HFFc6 (cell line): ENCODE data around the gene S100A3. TPM values are rescaled to one million over a fixed set of nuclear protein-coding genes. Genes with fewer than 3 reads are reported as not detected.

Experiments
- DNase-seq: peaks from one replicate; pipeline ENCODE4 v3.0.0-alpha.2; 2018
- H3K27ac Mint-ChIP-seq: 2 replicates; pipeline ENCODE4 v1.8.0; 2020; ENCODE audit warnings: mild to moderate bottlenecking, mixed read lengths
- H3K27me3 Mint-ChIP-seq: 2 replicates; pipeline ENCODE4 v1.8.0; 2021; ENCODE audit warnings: mild to moderate bottlenecking, moderate library complexity, mixed read lengths; ENCODE audit not compliant: insufficient read depth
- H3K36me3 Mint-ChIP-seq: 2 replicates; pipeline ENCODE4 v1.8.0; 2021; ENCODE audit warnings: low read depth, mixed read lengths
- H3K4me1 Mint-ChIP-seq: 2 replicates; pipeline ENCODE4 v1.8.0; 2020; ENCODE audit warnings: low read depth, mixed read lengths
- H3K4me3 Mint-ChIP-seq: 2 replicates; pipeline ENCODE4 v1.8.0; 2020; ENCODE audit warnings: mild to moderate bottlenecking, moderate library complexity, mixed read lengths
- H3K9me3 Mint-ChIP-seq: 2 replicates; pipeline ENCODE4 v1.8.0; 2020; ENCODE audit warnings: mild to moderate bottlenecking, mixed read lengths
- CTCF ChIP-seq: fragments of 200-600 bp; sonication (generic); IDR thresholded peaks from 2 replicates; pipeline ENCODE4 v1.5.0; 2021; ENCODE audit warnings: antibody characterized with exemption, mild to moderate bottlenecking
- total RNA-seq, 6 experiments: library from RNA; stranded (reverse); fragmentation: NEBNext Ultra II Directional; extraction: Animal tissue kit (Norgen Biotek cat#: 25700); gene quantifications; 2 replicates in 1 of 6; 3 replicates in 5 of 6; pipeline ENCODE4 v1.2.3, GENCODE V29; 2021

Gene S100A3
- total RNA-seq, 6 experiments from 2014 or later: 3.4 to 5.6 (median 5.1) TPM

- peaks cover 100% of the 10 kb centered on the region for H3K4me1 Mint-ChIP-seq
- H3K27ac Mint-ChIP-seq: peak within 1 kb of the TSS; percentile 95
- peak; percentile 21; the same call in 1 of the 2 replicates for TF ChIP-seq CTCF
- no peaks in the 10 kb centered on the region for H3K9me3 Mint-ChIP-seq
- H3K36me3 Mint-ChIP-seq: peaks cover 26% of the 10 kb centered on the region; the same call in 1 of the 2 replicates
- peaks cover 5% of the 10 kb centered on the region for H3K27me3 Mint-ChIP-seq
- H3K4me3 Mint-ChIP-seq: peak within 1 kb of the TSS; percentile 93
- DNase-seq: peak; percentile 89
These were observed 3.7 kb downstream of the S100A3 start, which contains the start of gene S100A4 for GRCh38 chr1:153545067-153546055. Gene S100A4, minus strand, starts transcription at chr1:153545806. Its CDS starts 1,012 bp downstream, at chr1:153544794.

- peak overlapping the region; percentile 93 for H3K4me3 Mint-ChIP-seq
- TF ChIP-seq CTCF: no peak
- no peak for DNase-seq
These were observed 4.5 kb downstream of the S100A3 start for GRCh38 chr1:153544453-153545066.

GRCh38 chr1:153543736-153544135, 5.3 kb downstream of the S100A3 start:
- H3K27me3 Mint-ChIP-seq: peaks cover 4% of the 10 kb centered on the region
- peak overlapping the region; percentile 93 for H3K4me3 Mint-ChIP-seq
- no peak for DNase-seq
- H3K27ac Mint-ChIP-seq: peak overlapping the region; percentile 95
- TF ChIP-seq CTCF: no peak
- no peaks in the 10 kb centered on the region for H3K9me3 Mint-ChIP-seq
- peaks cover 99% of the 10 kb centered on the region for H3K4me1 Mint-ChIP-seq
- peaks cover 26% of the 10 kb centered on the region; the same call in 1 of the 2 replicates for H3K36me3 Mint-ChIP-seq

More at GRCh38 chr1:153544453-153545066, 4.5 kb downstream of the S100A3 start:
- Mint-ChIP-seq H3K36me3 (peaks cover 26% of the 10 kb centered on the region; the same call in 1 of the 2 replicates), H3K4me1 (peaks cover 100% of the 10 kb centered on the region), H3K27ac (peak overlapping the region; percentile 95), H3K27me3 (peaks cover 5% of the 10 kb centered on the region), H3K9me3 (no peaks in the 10 kb centered on the region)

GRCh38 chr1:153542956-153543711, 5.9 kb downstream of the S100A3 start:
- Mint-ChIP-seq H3K4me1 (peaks cover 99% of the 10 kb centered on the region), H3K9me3 (no peaks in the 10 kb centered on the region), H3K36me3 (peaks cover 26% of the 10 kb centered on the region; the same call in 1 of the 2 replicates), H3K27me3 (peaks cover 4% of the 10 kb centered on the region), H3K4me3 (peak overlapping the region; percentile 93), H3K27ac (peak overlapping the region; percentile 95)
- TF ChIP-seq CTCF: no peak
- DNase-seq: no peak
